GM23338 (cell line): ENCODE data around the gene PTGDS. TPM values are rescaled to one million over a fixed set of nuclear protein-coding genes. Genes with fewer than 3 reads are reported as not detected.
A peak's percentile ranks its signal among the peaks of the same experiment; 100 is the strongest.

ENCODE experiments used
- ATAC-seq: fragments of 200-7000 bp; cut with Tn5 transposase; 3 replicates; pipeline ENCODE4 v1.9.1; 2020
- DNase-seq: peaks from one replicate; pipeline ENCODE4 v3.0.0-alpha.2; 2015; ENCODE audit warnings: low spot score
- H2AFZ ChIP-seq: fragments of 200-600 bp; sonication (generic); 2 replicates; pipeline ENCODE4 v1.8.0; 2016; ENCODE audit warnings: antibody characterized with exemption, mild to moderate bottlenecking, moderate library complexity
- H3F3A ChIP-seq: fragments of 200-600 bp; sonication (generic); replicated peaks from 2 replicates; pipeline ENCODE4 v1.8.0; 2017; ENCODE audit warnings: antibody characterized with exemption, mixed run types, low read depth
- H3K27ac ChIP-seq: fragments of 200-600 bp; sonication (generic); 2 replicates; pipeline ENCODE4 v1.6.1; 2016; ENCODE audit warnings: low read depth
- H3K27me3 ChIP-seq: fragments of 200-600 bp; sonication (generic); 2 replicates; pipeline ENCODE4 v1.8.0; 2016; ENCODE audit warnings: mild to moderate bottlenecking, mixed run types, moderate library complexity; ENCODE audit not compliant: insufficient read depth
- H3K36me3 ChIP-seq: fragments of 200-600 bp; sonication (generic); 2 replicates; pipeline ENCODE4 v1.8.0; 2016; ENCODE audit warnings: mild to moderate bottlenecking; ENCODE audit not compliant: insufficient read depth
- H3K4me1 ChIP-seq: fragments of 200-600 bp; sonication (generic); 2 replicates; pipeline ENCODE4 v1.8.0; 2016; ENCODE audit warnings: mild to moderate bottlenecking, moderate library complexity; ENCODE audit not compliant: insufficient read depth
- H3K4me2 ChIP-seq: fragments of 200-600 bp; sonication (generic); 2 replicates; pipeline ENCODE4 v1.7.1; 2017; ENCODE audit warnings: mixed run types
- H3K4me3 ChIP-seq: fragments of 200-600 bp; sonication (generic); 2 replicates; pipeline ENCODE4 v1.6.1; 2016; ENCODE audit warnings: mixed run types
- H3K79me2 ChIP-seq: fragments of 200-600 bp; sonication (generic); replicated peaks from 2 replicates; pipeline ENCODE4 v1.8.0; 2017; ENCODE audit warnings: mild to moderate bottlenecking; ENCODE audit not compliant: insufficient read depth
- H3K9me2 ChIP-seq: fragments of 200-600 bp; sonication (generic); 2 replicates; pipeline ENCODE4 v1.8.0; 2017; ENCODE audit not compliant: insufficient read depth
- H4K20me1 ChIP-seq: fragments of 200-600 bp; sonication (generic); replicated peaks from 2 replicates; pipeline ENCODE4 v1.8.0; 2017; ENCODE audit warnings: mild to moderate bottlenecking; ENCODE audit not compliant: insufficient read depth
- H3K27ac Mint-ChIP-seq: 2 replicates; pipeline ENCODE4 v1.8.0; 2020; ENCODE audit warnings: inconsistent platforms, mild to moderate bottlenecking, moderate library complexity, mixed read lengths
- H3K27me3 Mint-ChIP-seq: 3 replicates; pipeline ENCODE4 v1.8.0; 2022; ENCODE audit warnings: low read depth, mild to moderate bottlenecking, moderate library complexity, mixed read lengths, inconsistent platforms; ENCODE audit not compliant: insufficient read depth, poor library complexity
- H3K36me3 Mint-ChIP-seq: 3 replicates; pipeline ENCODE4 v1.8.0; 2021; ENCODE audit warnings: low read depth, mild to moderate bottlenecking, inconsistent platforms, moderate library complexity, mixed read lengths
- H3K4me1 Mint-ChIP-seq: 3 replicates; pipeline ENCODE4 v1.8.0; 2020; ENCODE audit warnings: mild to moderate bottlenecking, inconsistent platforms, mixed read lengths
- H3K4me3 Mint-ChIP-seq: 3 replicates; pipeline ENCODE4 v1.8.0; 2021; ENCODE audit warnings: moderate library complexity, mild to moderate bottlenecking, inconsistent platforms, mixed read lengths
- H3K9me3 Mint-ChIP-seq: 3 replicates; pipeline ENCODE4 v1.8.0; 2020; ENCODE audit warnings: moderate library complexity, mild to moderate bottlenecking, inconsistent platforms, mixed read lengths
- CTCF ChIP-seq, 2 experiments: fragments of 200-600 bp in 1 of 2; sonication (generic) in 1 of 2; conservative IDR thresholded peaks; 2 replicates each; pipeline versions ENCODE4 v1.5.1 to v1.6.1; 2016 to 2017; ENCODE audit warnings: antibody characterized with exemption in 2 of 2, low read depth in 2 of 2, mild to moderate bottlenecking in 2 of 2, moderate library complexity in 1 of 2
- ETS1 ChIP-seq: IDR thresholded peaks from 2 replicates; pipeline ENCODE4 v1.6.1; 2016; ENCODE audit warnings: antibody characterized with exemption
- EZH2 ChIP-seq: fragments of 200-600 bp; sonication (generic); IDR thresholded peaks from one replicate; pipeline ENCODE4 v1.8.0; 2017; ENCODE audit warnings: antibody characterized with exemption, mild to moderate bottlenecking, low read depth; ENCODE audit not compliant: unreplicated experiment
- EZH2phosphoT487 ChIP-seq: fragments of 200-600 bp; sonication (generic); IDR thresholded peaks from one replicate; pipeline ENCODE4 v1.8.1; 2018; ENCODE audit warnings: antibody characterized with exemption; ENCODE audit not compliant: unreplicated experiment
- JUNB ChIP-seq: IDR thresholded peaks from one replicate; pipeline ENCODE4 v1.6.1; 2016; ENCODE audit warnings: antibody characterized with exemption; ENCODE audit not compliant: unreplicated experiment
- POLR2AphosphoS5 ChIP-seq: IDR thresholded peaks from 2 replicates; pipeline ENCODE4 v1.6.1; 2016; ENCODE audit warnings: antibody characterized with exemption, low read depth
- REST ChIP-seq: IDR thresholded peaks from one replicate; pipeline ENCODE4 v1.6.1; 2018; ENCODE audit warnings: antibody characterized with exemption; ENCODE audit not compliant: unreplicated experiment
- ZNF114 ChIP-seq: fragments of 250-450 bp; sonication (Bioruptor Pico); IDR thresholded peaks from 2 replicates; pipeline ENCODE4 v1.5.0; 2020; ENCODE audit warnings: mild to moderate bottlenecking, moderate library complexity
- ZNF462 ChIP-seq: fragments of 250-450 bp; sonication (Bioruptor Pico); IDR thresholded peaks from 2 replicates; pipeline ENCODE4 v1.5.0; 2020; ENCODE audit warnings: mild to moderate bottlenecking, moderate library complexity
- polyA plus RNA-seq: library from polyadenylated mRNA; unstranded; fragments of >200 nt; fragmentation: Nextera tagmentation; extraction: Ambion mirVana; gene quantifications from 2 replicates; pipeline ENCODE4 v1.2.1, GENCODE V29; 2016
- total RNA-seq: library from RNA; depleted of rRNA; stranded (reverse); fragments of >200 nt; shearing (Covaris generic); gene quantifications from 2 replicates; pipeline ENCODE4 v1.2.3, GENCODE V29; 2014

Gene PTGDS
- total and polyA plus RNA-seq, 2 experiments from 2014 or later, result 1.9 to 3.1 TPM

GRCh38 chr9:136983656-136984314 is 6.5 kb downstream of the PTGDS start (continued):
- TF ChIP-seq ZNF462 (CRISPR knock-in tag) (no peak), ETS1 (no peak), JUNB (no peak)

GRCh38 chr9:136984464-136985026 is 7.2 kb downstream of the PTGDS start:
- TF ChIP-seq POLR2AphosphoS5, result no peak
- no peak for TF ChIP-seq REST
- TF ChIP-seq CTCF (conservative IDR thresholded peaks at IDR 0.05; ENCODE audit: low read depth in 2 of 2), result no peak
- no peak for TF ChIP-seq EZH2
- TF ChIP-seq EZH2phosphoT487, result no peak
- no peak for TF ChIP-seq ZNF114 (CRISPR knock-in tag)
- H3F3A ChIP-seq, result no peaks in the 10 kb centered on the region
- H3K79me2 ChIP-seq, result no peaks in the 10 kb centered on the region
- H3K4me1 ChIP-seq, result peaks cover 3% of the 10 kb centered on the region; the same call in 1 of the 2 replicates
- ATAC-seq, result peak; percentile 42
- no peak overlapping the region for H3K27ac Mint-ChIP-seq
- peak overlapping the region; percentile 46; the same call in 2 of the 3 replicates for H3K4me3 Mint-ChIP-seq
- H3K9me2 ChIP-seq, result no peaks in the 10 kb centered on the region
- peak overlapping the region; percentile 94 for H2AFZ ChIP-seq
- H3K36me3 Mint-ChIP-seq, result no peaks in the 10 kb centered on the region; the same call in 2 of the 3 replicates
- no peaks in the 10 kb centered on the region for H3K9me3 Mint-ChIP-seq
- H3K27ac ChIP-seq, result no peak overlapping the region
- peak overlapping the region; percentile 93 for H3K4me2 ChIP-seq
- peaks cover 22% of the 10 kb centered on the region for H3K27me3 Mint-ChIP-seq
- no peaks in the 10 kb centered on the region for H3K36me3 ChIP-seq
- no peaks in the 10 kb centered on the region; the same call in 2 of the 3 replicates for H3K4me1 Mint-ChIP-seq
- H3K4me3 ChIP-seq, result peak overlapping the region; percentile 68
- peaks cover 39% of the 10 kb centered on the region for H3K27me3 ChIP-seq
- no peaks in the 10 kb centered on the region for H4K20me1 ChIP-seq
- DNase-seq, result peak; percentile 59
